Inflammatory macrophage (primary cell): ENCODE measurements around the gene TTLL11.

ENCODE experiments used
- DNase-seq, 2 donors: peaks; one replicate each; pipeline ENCODE4 v3.0.0-alpha.2; 2020 to 2022
- total RNA-seq, 18 experiments: gene quantifications; one replicate each; lab custom pipeline; 2026; ENCODE audit warnings: mixed read lengths in 6 of 18, inconsistent platforms in 2 of 18; lab: John Stamatoyannopoulos, UW

Gene TTLL11
- total RNA-seq = 1.0 to 8.2 (median 3.9) reads per million in 18 experiments

- peak; percentile 95 to 97 for DNase-seq
These were observed at the start of gene TTLL11 for GRCh38 chr9:122092611-122093506. TTLL11 (minus strand) TSS chr9:122093308; CDS start chr9:122093148, 160 bp downstream.

DNA sequence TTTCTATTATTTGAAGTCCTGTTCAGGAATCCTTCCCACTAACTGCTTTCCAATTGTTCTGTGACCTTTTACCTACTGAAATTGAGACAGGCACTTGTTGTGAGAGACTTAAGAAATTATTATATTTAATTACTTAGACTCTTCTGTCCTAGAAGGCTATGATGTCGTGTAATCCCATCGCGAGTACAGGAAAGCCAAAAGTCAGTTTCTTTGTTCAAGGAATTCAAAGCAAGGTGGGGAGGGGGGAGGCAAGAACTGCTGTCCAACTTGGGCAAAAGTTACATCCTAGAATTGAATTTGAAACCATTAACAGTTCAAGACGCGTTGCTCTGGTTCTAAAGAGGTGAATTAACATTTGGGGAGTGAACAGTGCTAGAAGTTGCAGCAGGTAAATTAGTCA, 48.6 kb upstream of the TTLL11 start:
- no peak for DNase-seq

DNA sequence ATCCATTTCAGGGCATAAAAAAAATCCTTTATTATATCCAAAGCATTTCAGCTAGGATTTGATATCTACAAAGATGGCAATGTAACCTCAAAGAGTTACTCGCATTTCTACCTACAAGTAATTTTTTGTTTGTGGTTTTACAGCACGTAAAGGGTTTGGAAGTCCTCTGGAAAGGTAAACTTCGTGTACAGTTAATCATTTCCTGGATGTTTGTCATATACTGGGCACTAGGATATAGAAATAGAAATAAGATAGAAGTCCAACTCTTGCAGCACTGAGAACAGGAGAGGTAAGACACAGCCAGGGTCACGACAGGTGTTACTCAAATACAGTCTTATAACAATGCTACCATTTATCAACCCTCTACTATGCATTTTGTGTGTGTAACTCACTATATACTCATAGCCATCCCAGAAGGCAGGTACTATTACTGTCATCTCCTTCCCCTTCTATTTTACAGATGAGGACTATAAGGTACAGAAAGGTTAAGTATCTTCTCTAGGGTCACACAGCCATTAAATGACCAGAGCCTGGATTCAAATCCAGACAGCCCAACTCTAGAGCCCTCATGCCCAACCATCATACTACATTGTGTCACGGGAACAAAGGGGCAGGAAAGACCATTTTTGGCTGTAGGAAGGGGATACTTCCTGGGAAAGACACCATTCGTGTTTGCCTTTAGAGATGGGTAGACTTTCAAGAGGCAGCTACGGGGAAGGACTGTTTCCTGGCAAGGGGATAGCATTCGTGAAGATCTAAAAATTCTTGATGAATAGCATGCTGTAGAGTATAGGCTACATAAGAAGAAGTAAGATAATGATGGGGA, 47.5 kb upstream of the TTLL11 start:
- DNase-seq = no peak

- DNase-seq = no peak
These were observed 45.6 kb upstream of the TTLL11 start for GRCh38 chr9:122138560-122139268.

- no peak for DNase-seq
These were observed 42.4 kb upstream of the TTLL11 start for GRCh38 chr9:122135529-122135859.

DNA sequence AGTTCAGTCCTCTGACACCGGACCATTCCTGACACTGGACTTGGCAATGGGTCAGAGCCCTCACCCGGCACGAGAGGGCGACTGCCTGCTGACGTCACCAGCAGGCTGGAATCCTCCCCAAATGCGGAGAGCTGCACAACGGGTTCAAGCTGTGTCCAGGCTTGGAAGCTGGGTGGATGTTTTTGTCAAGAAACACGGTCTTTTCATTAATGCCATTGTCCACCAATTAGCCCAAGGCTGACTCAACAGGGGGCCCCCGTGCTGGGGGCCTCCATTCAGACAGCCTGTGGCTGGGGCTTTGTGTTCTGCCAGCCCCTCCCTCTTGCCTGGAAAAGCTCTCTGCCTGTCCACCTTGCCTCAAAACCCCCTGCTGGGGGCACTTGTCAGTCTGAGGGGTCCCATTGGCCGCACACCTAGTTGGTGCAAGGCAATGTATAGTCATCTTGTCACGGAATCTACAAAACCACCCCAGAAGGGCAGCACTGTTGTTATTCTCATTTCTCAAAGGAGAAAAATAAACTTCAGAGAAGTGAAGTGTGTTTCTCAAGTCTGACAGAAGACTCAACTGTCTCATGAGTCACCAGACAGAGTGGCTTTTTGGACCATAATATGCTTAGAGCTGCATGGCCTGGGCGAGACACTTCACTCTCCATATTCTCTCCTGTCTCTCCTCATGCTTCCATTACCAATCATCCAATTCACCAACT, 41.9 kb upstream of the TTLL11 start:
- DNase-seq = no peak

DNA sequence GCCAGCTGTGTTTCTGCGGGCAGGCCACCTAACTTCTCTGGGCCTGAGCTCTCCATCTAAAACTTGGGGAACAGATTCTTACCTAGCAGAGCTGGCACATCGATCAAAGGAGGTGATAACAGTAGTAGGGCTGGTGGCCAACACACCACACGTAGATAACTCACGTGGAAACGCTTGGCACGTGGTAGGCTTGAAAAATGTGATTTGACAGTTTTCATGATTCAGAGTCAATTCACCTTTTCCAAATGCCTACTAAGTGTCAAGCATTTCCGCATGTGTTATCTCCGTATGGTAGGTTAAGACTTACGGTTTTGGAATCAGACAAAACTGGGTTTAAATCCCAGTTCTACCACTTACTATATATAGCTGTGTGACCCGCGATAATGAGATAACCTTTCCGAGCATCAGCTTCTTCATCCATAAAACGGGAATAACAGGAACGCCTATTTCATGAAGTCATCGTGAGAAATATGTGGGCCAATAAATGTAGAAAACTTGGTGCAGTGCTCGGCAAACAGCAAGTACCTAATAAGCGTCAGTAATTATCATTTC, 41.0 kb upstream of the TTLL11 start:
- DNase-seq = no peak

- DNase-seq = no peak
These were observed 40.3 kb upstream of the TTLL11 start for GRCh38 chr9:122133263-122133983.

GRCh38 chr9:122132539-122132938, 39.4 kb upstream of the TTLL11 start:
- no peak for DNase-seq

- no peak for DNase-seq
These were observed 38.4 kb upstream of the TTLL11 start for GRCh38 chr9:122131401-122132001.

DNA sequence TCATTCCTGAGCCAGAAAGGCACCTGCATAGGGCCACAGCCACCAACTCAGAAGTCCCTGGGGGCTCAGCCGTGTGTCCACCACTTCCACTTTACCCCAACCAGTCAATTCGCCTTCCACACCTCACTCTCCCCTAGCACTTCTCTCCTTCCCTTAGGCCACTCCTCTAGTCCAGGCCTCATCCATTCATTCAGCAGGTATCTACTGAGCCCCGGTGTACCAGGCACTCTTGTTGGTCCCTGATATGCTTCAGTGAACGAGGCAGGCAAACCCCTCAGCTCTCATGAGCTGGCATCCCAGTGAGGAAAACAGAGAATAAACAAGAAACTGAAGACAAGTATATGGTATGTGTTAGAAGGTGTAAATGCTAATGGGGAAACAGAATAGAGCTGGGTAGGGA, 37.7 kb upstream of the TTLL11 start:
- no peak for DNase-seq

- DNase-seq = no peak
These were observed 36.9 kb upstream of the TTLL11 start for GRCh38 chr9:122129969-122130368.

GRCh38 chr9:122128969-122129343, 35.8 kb upstream of the TTLL11 start:
- DNase-seq = no peak

- no peak for DNase-seq
These were observed 35.2 kb upstream of the TTLL11 start for GRCh38 chr9:122128007-122128968.

DNA sequence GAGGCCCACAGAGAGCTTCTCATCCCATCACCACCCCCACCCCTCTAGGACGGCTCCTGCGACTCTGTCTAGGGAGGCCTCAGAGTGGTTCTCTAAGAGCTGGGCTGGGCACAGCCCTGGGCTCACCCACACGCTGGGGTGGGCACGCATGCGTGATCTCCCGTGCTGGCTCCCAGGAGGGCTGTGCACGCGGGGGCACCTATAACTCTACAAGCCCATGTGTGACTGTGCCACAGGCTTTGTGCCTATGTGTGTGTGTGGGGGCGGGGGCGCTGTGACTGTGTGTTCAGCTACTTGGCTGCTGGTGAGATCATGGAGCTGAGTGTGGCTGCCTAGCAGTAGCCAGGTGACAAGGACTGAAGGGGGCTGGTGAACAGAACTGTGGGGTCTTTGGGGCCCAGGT, 34.3 kb upstream of the TTLL11 start:
- DNase-seq = no peak

DNA sequence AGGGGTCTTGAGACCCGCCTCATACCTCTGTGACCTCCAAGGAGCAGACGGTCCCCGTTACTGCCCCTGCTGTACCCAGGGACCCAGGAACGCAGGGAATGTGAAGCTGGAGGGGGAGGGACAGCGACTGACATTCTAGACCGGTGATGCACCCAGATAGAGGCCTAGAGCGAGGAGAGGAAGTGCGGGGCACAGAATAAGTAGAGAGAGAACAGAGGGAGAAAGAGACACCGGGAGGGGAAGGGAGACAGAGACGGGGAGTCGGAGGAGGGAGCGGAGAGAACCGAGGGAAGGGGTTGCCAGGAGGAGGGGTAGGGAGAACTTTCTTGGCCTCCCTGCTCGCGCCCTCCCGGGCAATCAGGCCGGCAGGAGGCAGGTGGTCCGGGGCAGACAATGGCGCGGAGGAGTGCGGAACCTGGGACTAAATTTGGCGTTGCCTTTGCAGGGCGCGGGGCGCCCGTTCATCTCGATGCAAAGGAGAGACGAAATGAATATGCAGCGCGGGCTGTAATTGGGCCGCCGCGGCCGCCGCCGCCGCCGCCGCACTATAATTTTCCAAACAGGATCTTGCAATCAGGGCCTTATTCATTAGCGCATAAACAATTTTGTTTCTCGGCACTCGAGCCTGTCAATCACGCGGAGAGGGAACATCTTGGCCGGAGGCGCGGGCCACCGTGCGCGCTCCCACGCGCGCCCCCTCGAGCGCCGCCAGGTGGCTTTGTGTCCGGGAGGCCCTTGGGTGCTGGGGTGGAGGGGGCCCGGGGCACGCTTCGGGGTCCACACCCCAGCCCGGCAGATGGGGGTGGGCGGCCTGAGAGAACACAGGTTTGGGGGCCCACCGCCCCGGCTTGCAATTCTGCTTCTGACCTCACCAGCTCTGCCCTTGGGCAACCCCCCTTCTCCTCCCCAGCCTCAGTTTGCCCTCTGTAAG, 33.5 kb upstream of the TTLL11 start:
- DNase-seq = no peak

DNA sequence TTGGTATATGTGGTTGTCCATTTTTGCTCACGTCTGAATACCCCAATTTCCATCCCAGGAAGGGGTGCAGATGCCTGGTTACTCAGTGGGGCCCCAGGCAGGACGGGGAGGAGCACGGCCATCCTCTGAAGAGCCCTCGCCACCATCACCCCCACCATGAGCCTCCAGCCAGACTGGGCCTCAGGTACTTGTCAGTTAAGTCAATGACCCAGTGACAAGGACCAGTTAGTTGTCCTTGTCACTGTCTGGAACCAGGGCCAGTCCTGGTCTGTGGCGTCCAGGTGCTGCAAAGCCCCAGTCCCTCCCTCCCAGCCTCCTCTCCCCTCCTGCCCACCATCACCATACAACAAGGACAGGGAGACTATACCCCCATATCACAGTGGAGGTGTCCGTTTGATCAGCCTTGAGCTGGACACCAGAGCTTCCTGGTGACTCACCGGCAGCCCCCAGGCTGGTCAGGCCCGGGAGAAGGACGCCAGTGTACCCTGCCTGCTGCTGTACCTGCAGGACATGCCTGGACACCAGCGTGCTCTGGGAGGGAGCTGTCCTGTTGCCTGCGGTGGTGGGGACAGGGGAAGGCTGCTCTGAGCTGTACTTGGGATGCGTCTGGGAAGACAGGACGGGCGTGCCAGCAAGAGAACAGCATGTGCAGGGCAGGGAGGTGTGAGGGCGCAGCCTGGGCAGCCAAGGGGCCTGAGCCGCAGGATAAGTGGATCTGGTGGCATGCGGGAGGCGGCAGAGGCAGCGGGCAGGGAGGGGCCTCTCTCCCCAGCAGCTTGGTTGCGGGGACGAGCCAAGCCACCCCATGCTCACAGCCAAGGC, 32.6 kb upstream of the TTLL11 start:
- no peak for DNase-seq

- peak; percentile 74 to 81 for DNase-seq
These were observed 32.0 kb upstream of the TTLL11 start for GRCh38 chr9:122125158-122125508.
